GM15510 (cell line): ENCODE results near the gene RARRES1.

Experiments used
- POLR2A ChIP-seq: IDR thresholded peaks from 3 replicates; pipeline ENCODE4 v1.6.1; 2011; ENCODE audit warnings: borderline replicate concordance; ENCODE audit not compliant: insufficient read length; ENCODE audit errors: extremely low read depth

RARRES1 gene, protein sequence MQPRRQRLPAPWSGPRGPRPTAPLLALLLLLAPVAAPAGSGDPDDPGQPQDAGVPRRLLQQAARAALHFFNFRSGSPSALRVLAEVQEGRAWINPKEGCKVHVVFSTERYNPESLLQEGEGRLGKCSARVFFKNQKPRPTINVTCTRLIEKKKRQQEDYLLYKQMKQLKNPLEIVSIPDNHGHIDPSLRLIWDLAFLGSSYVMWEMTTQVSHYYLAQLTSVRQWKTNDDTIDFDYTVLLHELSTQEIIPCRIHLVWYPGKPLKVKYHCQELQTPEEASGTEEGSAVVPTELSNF

DNA sequence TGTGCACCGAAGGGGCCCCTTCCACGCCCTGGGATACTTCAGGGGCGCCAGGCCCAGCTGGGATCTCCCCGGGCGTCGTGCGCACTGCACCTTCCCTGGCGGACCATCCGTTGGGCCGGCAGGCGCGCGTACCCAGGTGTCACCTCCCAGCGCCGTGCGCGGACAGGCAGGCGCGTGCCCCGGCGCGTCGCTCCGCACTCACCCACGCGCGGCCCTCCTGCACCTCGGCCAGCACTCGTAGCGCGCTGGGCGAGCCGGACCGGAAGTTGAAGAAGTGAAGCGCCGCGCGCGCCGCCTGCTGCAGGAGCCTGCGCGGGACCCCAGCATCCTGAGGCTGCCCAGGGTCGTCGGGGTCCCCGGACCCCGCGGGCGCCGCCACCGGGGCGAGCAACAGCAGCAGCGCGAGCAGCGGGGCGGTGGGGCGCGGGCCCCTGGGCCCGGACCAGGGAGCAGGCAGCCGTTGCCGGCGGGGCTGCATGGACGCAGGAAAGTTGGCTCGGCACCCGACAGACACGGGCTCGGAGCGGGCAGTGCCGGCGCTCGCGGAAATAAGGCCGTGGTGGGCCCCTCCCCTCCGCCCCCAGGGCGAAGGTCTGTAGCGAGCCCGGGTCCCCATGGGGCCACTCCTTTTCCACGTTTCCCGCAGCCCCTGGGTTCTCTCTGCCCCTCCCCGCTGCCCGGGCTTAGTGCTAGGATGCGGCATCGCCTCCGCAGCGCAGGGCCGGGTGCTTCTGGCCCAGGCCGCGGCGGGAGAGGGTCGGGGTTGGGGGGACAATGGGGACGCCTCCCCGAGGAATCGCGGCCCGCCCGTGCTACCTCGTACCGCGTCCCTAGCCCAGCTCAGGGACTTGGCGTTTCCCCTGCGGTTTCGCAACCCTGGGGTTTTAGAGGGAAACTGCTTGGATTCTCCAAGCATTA, at the start of gene RARRES1:
Gene RARRES1, minus strand, starts transcription at position 520 of the 918 bp plus-strand sequence. Its CDS starts 42 bp downstream, at position 478.
- TF ChIP-seq POLR2A = no peak

DNA sequence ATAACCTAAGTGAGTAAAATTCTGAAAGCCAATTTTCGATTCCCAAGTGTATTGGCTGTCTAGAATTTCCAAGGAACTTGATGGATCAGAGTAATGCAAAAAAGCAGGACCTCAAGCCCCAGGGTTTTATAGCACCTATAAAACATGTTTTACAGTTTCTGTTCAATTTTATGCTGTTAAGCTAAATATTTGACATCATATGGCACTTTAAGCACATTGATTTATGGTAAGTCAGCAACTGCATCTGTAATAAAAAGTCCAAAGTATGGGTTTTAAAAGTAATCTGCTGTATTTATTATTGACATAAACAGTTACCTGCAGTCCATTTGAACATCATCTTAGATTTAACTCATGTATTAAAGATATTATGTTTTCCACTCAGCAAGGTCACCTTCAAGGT, 49.6 kb upstream of the RARRES1 start:
- no peak for TF ChIP-seq POLR2A

DNA sequence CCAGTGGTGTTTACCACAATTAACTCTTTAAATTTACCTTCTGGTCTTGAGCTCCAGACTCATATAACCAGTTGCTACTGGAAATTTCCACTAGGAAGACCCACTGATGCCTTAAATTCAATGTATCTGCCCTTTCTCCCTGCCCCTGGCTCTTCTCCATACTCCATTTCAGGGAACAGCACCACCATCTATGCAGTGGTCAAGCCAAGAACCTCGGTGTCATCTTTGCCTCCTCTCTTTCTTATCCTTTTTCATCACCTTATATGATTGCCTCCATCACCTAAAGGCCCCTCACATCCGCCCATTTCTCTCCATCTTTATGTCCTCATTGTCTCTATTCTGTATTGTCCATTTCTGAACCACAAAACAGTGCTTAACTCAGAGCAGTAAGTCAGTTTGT, 48.9 kb upstream of the RARRES1 start:
- no peak for TF ChIP-seq POLR2A

DNA sequence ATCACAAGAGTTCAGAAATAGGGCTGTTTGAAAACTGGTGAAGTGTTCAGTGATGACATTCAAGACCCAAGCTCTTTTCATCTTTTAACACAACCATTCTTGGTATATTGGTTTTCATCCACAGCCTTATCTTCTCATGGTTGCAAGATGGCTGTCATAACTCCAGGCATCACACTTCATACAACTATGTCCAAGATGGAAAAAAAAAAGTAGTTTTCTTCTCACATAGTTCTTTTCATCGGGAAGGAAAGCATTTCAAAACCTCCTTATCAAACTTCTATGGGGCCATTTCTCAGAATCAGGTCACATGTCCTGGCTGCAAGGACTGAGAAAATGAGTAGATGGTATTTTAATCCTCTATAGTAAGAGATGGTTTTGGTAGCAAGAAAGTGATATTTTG, 48.5 kb upstream of the RARRES1 start:
- TF ChIP-seq POLR2A = no peak

DNA sequence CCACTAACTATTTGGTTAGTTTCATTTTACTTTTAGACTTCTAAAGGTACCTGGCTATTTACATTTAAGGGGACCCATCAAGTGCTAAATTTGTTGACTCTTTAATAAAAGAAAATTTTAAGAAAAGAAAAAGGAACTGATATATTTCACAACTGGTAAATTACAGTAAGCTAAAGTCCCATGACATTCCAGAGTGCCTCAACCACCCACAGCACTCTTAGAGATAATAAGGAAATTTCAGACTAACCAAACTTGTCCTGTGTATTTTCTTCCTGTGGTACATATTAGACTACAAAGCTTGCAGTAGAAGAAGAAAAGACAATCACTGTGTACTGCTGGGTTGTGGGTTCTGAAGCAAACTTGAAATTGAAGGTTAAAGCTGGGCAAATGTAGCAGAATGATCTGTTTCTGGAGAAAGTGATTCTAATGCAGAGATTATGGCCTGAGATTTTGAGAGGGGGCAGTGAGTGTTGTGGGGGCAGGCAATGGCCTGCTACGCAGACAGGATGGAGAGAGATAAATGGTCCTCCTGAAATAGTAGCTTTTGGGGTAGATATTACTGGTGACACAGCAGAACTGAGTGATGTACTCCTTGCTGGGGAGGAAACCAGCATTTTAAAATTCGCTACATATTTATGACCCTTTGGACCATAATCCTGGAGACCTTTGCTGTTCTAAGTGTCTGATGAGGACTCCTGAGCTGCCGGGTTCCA, 45.1 kb upstream of the RARRES1 start:
- no peak for TF ChIP-seq POLR2A

DNA sequence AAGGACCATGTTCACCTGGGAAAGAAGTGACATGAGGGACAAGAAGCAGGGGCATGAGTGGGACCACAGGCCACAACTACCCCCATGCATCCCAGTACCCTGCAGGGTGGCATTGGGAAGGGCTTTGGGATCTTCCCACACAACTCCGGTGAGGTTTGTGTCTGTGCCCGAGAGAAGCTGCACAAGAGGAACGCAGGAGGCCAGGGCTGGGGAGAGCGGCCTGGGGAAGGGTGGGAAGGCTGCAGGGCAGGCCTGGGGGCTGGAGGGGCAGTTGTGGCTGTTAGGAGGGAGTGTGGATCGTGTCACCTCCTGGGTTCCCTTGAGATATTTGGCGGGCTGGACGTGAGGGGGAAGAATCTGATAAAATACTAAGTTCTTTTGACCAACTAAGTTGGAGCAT, 44.3 kb upstream of the RARRES1 start:
- no peak for TF ChIP-seq POLR2A

DNA sequence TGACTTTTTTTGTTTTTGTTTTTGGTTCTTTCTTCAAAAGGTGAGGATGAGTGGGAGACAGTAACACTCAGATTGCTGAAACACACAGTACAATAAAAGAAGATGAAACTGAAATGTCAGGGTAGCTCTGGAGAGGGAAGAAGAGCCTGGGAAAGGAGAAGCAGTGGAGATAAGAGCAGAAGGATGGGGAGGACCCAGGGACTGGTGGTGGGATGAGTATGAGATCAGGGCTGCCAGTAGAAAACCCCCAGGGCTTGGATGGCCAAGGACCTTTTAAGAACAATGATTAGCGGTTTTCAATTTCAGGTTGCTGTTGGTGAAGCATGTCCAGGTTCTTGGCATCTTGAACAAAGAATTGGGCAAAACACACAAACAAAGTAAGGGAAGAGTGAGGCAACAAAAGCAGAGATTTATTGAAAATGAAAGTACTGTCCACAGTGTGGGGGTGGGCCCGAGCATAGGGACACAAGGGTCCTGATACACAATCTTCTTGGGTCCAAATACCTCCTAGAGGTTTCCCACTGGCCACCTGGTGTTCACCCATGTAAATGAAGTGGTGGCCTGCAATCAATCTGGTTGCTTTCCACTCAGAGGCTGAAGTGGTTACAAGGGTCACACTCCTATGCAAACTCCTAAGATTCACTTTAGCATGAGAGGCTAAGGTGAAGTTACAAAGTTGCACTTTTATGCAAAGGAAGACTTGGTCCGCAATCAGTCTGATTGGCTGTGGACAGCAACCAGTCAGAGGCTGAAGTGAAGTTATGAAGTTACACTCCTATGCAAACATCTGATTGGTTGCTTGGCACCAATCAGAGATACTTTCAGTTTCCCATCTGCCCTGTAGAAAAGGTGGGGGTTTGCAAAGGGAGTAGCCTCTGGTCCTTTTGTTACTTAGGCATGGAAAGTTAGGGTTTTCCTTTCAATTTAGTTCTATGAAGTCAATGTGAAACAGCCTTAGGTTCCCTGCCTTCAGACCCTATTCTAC, 43.5 kb upstream of the RARRES1 start:
- no peak for TF ChIP-seq POLR2A

DNA sequence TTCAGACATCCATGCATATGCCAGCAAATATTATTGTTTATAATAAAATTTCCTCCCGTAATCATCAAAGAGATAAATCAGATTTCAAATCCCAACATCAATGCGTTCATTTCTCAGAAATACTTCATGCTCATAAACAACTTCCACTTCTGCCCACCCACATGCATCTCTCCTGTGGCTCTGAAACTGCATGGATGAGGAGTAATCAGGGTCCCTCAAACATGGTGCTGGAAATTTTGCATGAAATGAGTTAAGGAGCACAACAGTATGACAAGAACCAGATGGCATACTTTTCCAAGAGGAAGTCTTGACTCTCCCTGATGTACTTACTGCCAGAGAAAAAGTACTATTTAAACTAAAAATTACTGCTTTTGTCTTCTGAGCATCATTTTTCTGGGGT, 42.7 kb upstream of the RARRES1 start:
- TF ChIP-seq POLR2A = no peak

DNA sequence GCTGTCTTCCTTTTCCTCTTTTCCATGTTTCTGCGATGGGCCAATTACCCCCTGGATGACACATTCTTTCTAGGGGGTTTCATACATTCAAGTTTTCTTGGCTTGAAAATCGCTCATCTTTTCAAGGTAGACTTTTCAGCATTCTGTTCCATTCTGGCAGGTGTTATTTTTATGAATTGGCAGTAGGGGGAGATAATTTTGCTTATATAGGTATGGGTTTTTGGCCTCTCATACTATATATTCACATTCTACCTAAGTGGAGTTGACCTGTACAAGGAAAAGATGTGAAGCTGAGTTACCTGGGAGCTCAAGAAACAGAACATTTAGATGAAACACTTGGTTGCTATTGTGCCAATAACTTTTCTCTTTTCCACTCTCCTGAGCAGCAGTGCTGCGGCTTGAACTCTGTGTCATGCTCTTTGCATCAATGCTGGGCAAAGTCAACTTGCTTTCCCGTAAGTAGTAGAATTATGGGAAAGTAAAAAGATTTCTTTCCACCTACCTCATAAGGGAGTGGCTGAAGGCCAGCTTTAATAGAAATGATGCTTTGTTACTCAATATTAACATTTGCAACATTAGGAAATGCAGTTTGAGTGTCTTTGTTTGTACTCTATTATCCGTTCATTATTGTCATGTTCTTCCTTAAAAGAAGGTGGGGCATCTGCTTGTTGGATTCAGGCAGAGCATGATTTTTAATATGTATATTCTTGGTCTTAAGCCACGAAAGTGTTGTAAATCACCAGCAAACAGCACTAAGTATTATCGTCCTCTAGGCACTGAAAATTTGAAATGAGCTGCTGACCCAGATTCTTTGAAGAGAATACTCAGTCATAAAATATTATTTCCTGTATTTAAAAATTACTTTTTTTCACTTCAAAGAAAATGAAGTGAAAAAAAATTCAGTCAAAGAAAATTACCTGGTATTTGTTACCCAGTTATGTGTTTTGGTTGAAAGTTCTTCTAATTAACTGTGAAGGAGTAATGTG, 41.9 kb upstream of the RARRES1 start:
- TF ChIP-seq POLR2A = no peak

DNA sequence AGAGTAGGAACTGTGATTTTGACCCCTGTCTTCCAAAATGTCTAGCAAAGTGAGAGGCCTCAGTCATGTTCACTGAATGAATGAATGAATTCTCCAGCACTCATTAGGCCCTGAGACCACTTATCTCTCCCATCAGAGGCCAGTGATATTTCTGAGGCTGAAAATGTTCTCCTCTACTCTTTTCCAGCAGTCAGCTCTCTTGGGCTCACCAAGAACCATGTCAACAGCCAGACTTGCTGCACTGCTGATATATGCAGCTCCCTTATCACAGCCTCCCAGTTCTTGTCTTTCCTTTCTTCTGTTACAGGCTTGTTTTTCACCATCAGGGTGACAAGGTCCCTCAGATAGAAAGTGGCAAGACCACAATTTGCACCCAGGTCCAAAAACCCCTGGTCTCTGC, 40.9 kb upstream of the RARRES1 start:
- no peak for TF ChIP-seq POLR2A

DNA sequence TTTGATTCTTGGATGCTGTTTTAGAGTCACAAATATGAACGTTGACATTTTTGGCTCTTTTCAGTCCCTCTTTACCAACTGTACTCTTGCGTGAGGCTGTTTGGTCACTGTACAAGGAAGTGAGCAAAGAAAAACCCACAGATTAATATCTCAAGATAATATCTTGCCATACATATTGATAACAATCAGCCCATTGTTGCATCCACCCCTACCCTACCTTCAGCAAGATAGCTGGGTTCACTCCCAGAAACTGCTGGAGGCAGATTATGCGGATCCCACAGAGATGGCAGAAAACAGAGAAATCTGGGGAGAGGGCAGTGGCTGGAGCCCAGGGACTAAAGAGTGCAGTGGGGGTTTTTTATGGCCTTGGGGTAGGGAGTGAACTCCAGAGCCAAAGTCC, 39.7 kb upstream of the RARRES1 start:
- TF ChIP-seq POLR2A = no peak

DNA sequence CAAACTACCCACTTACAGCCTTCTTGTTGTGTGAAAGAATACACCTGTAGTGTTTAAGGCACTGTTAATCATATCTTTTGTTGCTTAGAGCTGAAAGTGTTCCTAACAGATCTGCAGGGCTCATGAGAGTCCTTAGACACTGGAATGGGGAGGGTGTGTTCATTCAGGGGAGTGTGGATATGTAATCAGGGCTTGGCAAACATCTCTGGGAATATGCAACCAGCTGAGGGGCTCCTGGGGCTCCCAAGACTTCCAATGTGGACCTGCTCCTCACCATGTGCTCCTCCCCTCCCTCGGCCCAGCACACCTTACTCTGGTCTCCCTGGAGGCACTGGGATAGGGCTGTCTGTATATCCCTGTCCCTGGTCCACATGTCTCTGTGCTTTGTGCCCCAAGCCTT, 39.3 kb upstream of the RARRES1 start:
- TF ChIP-seq POLR2A = no peak

DNA sequence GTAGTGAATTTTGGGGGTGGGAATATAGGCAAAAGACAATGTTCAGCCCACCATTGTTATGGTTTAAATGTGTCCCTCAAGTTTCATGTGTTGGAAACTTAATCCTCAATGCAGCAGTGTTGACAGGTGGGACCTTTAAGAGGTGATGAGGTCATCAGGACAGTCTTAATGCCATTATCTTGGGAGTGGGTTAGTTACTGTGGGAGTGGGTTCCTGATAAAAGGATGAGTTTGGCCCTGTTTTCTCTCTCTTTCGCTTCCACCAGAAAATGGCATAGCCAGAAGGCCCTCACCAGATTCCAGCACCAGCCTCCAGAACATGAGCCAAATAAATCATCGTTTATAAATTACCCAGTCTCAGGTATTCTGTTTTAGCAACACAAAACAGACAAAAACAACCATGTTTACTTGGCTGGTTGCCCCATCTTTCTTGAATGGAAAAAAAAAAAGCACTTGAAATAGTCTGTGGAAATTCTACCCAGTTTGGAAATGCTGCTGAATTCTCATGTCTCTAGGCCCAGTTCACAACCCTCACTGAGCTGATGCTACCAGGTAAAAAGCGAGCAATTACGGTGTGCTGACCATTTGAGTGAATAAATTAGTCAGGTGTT, 38.6 kb upstream of the RARRES1 start:
- TF ChIP-seq POLR2A = no peak
